ENCODE measurements around the gene TXNL1. TPM values are rescaled to one million over a fixed set of nuclear protein-coding genes. Genes with fewer than 3 reads are reported as not detected.

The TXNL1 gene
- total and polyA plus RNA-seq, 11 donors, result 68.0 to 100 (median 77.1) TPM

- WGBS, 4 donors, result 91 to 100% (median 98%) methylated on average over 1 of the region's 1 CpG
Measured at GRCh38 chr18:56556907-56557306, 81.5 kb downstream of the TXNL1 start.

GRCh38 chr18:56550121-56550520 is 88.3 kb downstream of the TXNL1 start:
- DNase-seq, result no peak
- H3K4me1 ChIP-seq, result peaks cover 0 to 8% (median 0%) of the 10 kb centered on the region in 12 donors

More at GRCh38 chr18:56556907-56557306, 81.5 kb downstream of the TXNL1 start:
- TF ChIP-seq, protein P1, sequence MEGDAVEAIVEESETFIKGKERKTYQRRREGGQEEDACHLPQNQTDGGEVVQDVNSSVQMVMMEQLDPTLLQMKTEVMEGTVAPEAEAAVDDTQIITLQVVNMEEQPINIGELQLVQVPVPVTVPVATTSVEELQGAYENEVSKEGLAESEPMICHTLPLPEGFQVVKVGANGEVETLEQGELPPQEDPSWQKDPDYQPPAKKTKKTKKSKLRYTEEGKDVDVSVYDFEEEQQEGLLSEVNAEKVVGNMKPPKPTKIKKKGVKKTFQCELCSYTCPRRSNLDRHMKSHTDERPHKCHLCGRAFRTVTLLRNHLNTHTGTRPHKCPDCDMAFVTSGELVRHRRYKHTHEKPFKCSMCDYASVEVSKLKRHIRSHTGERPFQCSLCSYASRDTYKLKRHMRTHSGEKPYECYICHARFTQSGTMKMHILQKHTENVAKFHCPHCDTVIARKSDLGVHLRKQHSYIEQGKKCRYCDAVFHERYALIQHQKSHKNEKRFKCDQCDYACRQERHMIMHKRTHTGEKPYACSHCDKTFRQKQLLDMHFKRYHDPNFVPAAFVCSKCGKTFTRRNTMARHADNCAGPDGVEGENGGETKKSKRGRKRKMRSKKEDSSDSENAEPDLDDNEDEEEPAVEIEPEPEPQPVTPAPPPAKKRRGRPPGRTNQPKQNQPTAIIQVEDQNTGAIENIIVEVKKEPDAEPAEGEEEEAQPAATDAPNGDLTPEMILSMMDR (IDR thresholded peaks at IDR 0.05), result no peak
- no peak for TF ChIP-seq POLR2A (IDR thresholded peaks at IDR 0.05)
- DNase-seq, result no peak
- no peaks in the 10 kb centered on the region for H3K36me3 ChIP-seq
- ATAC-seq, result no peak
- no peaks in the 10 kb centered on the region for H3K9me3 ChIP-seq
- H3K27ac ChIP-seq, result no peak overlapping the region
- H3K4me1 ChIP-seq, result no peaks in the 10 kb centered on the region
- intact Hi-C loops (cut with DNase I), result loop anchor here in 1 of 10 donors (10.0 kb wide), 1 partner anchor 92 kb away; no protein-coding TSS in a partner anchor
- no peaks in the 10 kb centered on the region for H3K27me3 ChIP-seq
- no peak overlapping the region for H3K4me3 ChIP-seq

More at GRCh38 chr18:56550121-56550520, 88.3 kb downstream of the TXNL1 start:
- intact Hi-C loops (cut with DNase I), result loop anchor here in 1 of 10 donors (10.0 kb wide), 1 partner anchor 85 kb away; no protein-coding TSS in a partner anchor
- TF ChIP-seq, protein P1 (IDR thresholded peaks at IDR 0.05), result no peak
- no peak for TF ChIP-seq POLR2A (IDR thresholded peaks at IDR 0.05)
- Histone ChIP-seq H3K27ac (no peak overlapping the region), H3K4me3 (no peak overlapping the region), H3K27me3 (no peaks in the 10 kb centered on the region), H3K36me3 (no peaks in the 10 kb centered on the region), H3K9me3 (peaks cover 0 to 3% (median 0%) of the 10 kb centered on the region in 12 donors)
- no peak for ATAC-seq
- WGBS, 4 donors, result 88 to 94% (median 92%) methylated on average over 4 of the region's 4 CpGs

Other genes with a start within 250 kb of the TXNL1 start
- 10 to 100 TPM; 16.3 to 33.6 (median 28.4) TPM for gene WDR7, start 12.8 kb upstream of the TXNL1 start, total RNA-seq
- gene WDR7, start 12.8 kb upstream of the TXNL1 start, polyA plus RNA-seq, result 1 to 10 TPM; 4.3 to 9.2 TPM

Measured in heart left ventricle (tissue), 16 donors.